ENCODE data around the gene APLN.

Gene APLN

DNA sequence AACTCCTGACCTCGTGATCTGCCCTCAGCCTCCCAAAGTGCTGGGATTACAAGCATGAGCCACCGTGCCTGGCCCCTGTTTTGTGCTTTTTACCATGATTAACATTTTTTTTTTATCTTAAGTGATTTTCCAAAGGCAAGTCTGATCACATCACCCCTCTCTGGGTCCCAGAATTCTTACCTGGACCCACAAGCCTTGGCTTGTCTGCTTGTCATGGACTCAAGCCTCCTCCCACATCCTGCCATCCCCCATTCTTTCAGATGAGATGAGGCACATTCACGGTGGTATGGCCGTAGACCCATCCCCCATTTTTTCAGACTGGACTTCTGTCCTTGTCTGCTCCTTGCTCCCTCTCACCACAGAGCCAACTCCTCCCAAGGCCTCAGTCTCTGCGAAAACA, 55.3 kb downstream of the APLN start:
- no peak for DNase-seq (ENCODE audit: low read depth in 1 of 2, low spot score in 1 of 2)

- no peak for DNase-seq (ENCODE audit: low read depth in 1 of 2, low spot score in 1 of 2)
Measured at GRCh38 chrX:129597905-129598304, 56.9 kb downstream of the APLN start.

GRCh38 chrX:129596077-129596476, 58.7 kb downstream of the APLN start:
- no peak for DNase-seq (ENCODE audit: low read depth in 1 of 2, low spot score in 1 of 2)

All from activated T-helper 1 cell treated with anti-CD3 and anti-CD28 coated beads, Interleukin-2, amount 50 U/mL, for 16 hours (primary cell).